ENCODE results near the gene C9orf50. TPM values are rescaled to one million over a fixed set of nuclear protein-coding genes. Genes with fewer than 3 reads are reported as not detected.

C9orf50 gene
- total RNA-seq, 1 donor from 2014 or later = not detected

DNA sequence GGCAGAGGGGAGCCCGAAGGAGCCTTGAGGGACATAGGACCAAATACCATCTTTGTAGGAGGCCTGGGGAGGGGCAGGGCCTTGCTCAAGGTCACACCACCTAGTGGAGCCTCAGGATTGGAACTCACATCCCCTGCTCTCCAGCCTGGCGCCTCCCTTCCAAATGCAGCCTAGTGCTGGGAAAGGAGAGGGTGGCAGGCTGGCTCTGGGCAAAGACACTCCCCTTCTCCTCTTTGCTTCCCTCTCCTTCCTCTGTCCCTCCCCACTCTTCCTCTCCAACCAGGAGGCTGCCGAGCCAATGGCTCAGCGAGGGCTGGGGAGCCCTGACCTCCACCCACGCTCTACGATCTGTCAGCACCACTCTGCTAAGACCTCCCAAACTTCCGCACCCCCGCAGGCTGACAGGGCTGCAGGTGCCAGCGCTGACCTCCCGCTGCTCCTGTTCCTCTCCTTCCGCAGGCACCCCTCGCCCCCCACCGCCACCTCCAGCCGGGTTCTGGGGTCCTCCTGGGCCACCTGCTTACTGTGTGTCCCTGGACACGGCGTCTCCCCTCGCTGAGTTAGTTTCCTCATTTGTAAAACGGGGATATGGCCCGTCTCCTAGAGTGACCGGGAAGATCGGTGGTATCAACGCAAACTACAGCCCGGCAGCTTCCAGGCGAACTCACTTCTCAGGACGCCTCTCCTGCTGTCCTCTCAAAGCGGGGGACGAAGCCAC is 52.9 kb downstream of the C9orf50 start:
- no peaks in the 10 kb centered on the region for H3K36me3 Mint-ChIP-seq (ENCODE audit: low read depth)
- H3K4me3 Mint-ChIP-seq = peak overlapping the region; percentile 63
- H3K27me3 Mint-ChIP-seq = peaks cover 20% of the 10 kb centered on the region
- no peaks in the 10 kb centered on the region for H3K9me3 Mint-ChIP-seq
- DNase-seq = no peak
- intact Hi-C loops (cut with micrococcal nuclease) = no loop called here
- H3K27ac Mint-ChIP-seq = no peak overlapping the region
- H3K4me1 Mint-ChIP-seq = peaks cover 21% of the 10 kb centered on the region

DNA sequence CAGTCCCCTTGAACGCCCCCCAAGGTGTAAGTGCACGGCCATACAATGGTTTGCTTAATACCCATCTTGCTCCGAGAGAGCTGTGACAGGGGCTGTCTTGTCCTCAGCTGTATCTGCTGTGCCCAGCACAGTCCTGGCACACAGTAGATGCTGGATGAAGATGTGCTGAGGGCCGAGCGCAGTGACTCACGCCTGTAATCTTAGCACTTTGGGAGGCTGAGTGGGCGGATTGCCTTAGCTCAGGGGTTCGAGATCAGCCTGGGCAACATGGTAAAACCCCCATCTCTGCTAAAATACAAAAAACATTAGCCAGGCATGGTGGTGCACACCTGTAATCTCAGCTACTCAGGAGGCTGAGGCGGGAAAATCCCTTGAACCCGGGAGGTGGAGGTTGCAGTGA is 53.6 kb downstream of the C9orf50 start:
- Mint-ChIP-seq H3K27me3 (peaks cover 25% of the 10 kb centered on the region), H3K27ac (no peak overlapping the region), H3K4me1 (peaks cover 21% of the 10 kb centered on the region), H3K36me3 (ENCODE audit: low read depth) (no peaks in the 10 kb centered on the region), H3K4me3 (no peak overlapping the region), H3K9me3 (no peaks in the 10 kb centered on the region)
- no peak for DNase-seq
- intact Hi-C loops (cut with micrococcal nuclease) = no loop called here

- no peak for DNase-seq
- Mint-ChIP-seq H3K4me3 (no peak overlapping the region), H3K9me3 (no peaks in the 10 kb centered on the region), H3K4me1 (peaks cover 21% of the 10 kb centered on the region), H3K27ac (no peak overlapping the region), H3K36me3 (ENCODE audit: low read depth) (no peaks in the 10 kb centered on the region), H3K27me3 (peaks cover 25% of the 10 kb centered on the region)
- intact Hi-C loops (cut with micrococcal nuclease) = no loop called here
Observed at GRCh38 chr9:129566563-129567266, 54.2 kb downstream of the C9orf50 start.

- Mint-ChIP-seq H3K4me3 (no peak overlapping the region), H3K4me1 (peaks cover under 1% of the 10 kb centered on the region), H3K36me3 (ENCODE audit: low read depth) (no peaks in the 10 kb centered on the region), H3K27me3 (peaks cover 28% of the 10 kb centered on the region), H3K9me3 (no peaks in the 10 kb centered on the region), H3K27ac (no peak overlapping the region)
- intact Hi-C loops (cut with micrococcal nuclease) = no loop called here
- no peak for DNase-seq
Observed at GRCh38 chr9:129562917-129563316, 58.0 kb downstream of the C9orf50 start.

- H3K4me3 Mint-ChIP-seq = no peak overlapping the region
- no peak for DNase-seq
- H3K27ac Mint-ChIP-seq = no peak overlapping the region
- H3K27me3 Mint-ChIP-seq = peaks cover 25% of the 10 kb centered on the region
- intact Hi-C loops (cut with micrococcal nuclease) = no loop called here
- no peaks in the 10 kb centered on the region for H3K9me3 Mint-ChIP-seq
- H3K36me3 Mint-ChIP-seq (ENCODE audit: low read depth) = no peaks in the 10 kb centered on the region
- H3K4me1 Mint-ChIP-seq = no peaks in the 10 kb centered on the region
Observed at GRCh38 chr9:129562514-129562913, 58.4 kb downstream of the C9orf50 start.

Other genes starting within 250 kb of the C9orf50 start
- 72.0 and 72.4 TPM in 2 replicates for gene NTMT1, start 5.1 kb upstream of the C9orf50 start, total RNA-seq
- 21.9 and 22.7 TPM in 2 replicates for gene ASB6, start 21.1 kb upstream of the C9orf50 start, total RNA-seq
- 3.4 and 3.8 TPM in 2 replicates for gene PRRX2, start 44.5 kb upstream of the C9orf50 start, total RNA-seq
- gene PTGES, start 131.9 kb upstream of the C9orf50 start, total RNA-seq = 0.09 and 0.12 TPM in 2 replicates
- 22.7 and 24.1 TPM in 2 replicates for gene TOR1B, start 182.1 kb upstream of the C9orf50 start, total RNA-seq
- 55.1 and 60.5 TPM in 2 replicates for gene TOR1A, start 203.0 kb upstream of the C9orf50 start, total RNA-seq
- gene C9orf78, start 214.2 kb upstream of the C9orf50 start, total RNA-seq = 59.9 and 60.9 TPM in 2 replicates
- 44.3 and 47.2 TPM in 2 replicates for gene USP20, start 214.4 kb upstream of the C9orf50 start, total RNA-seq

Data from activated CD4-positive, alpha-beta T cell treated with anti-CD3 and anti-CD28 coated beads, Interleukin-2, amount 10 ng/mL, durations not matched to agents 24 days and 14 days (primary cell).